Liver (tissue), 3 donors: ENCODE results near the gene RAB35.

Experiments
- HNF4A ChIP-seq, 2 donors: conservative IDR thresholded peaks; 2 replicates each; pipeline ENCODE4 v1.6.1; 2016; ENCODE audit warnings: antibody characterized with exemption in 2 of 2, mild to moderate bottlenecking in 2 of 2
- HNF4G ChIP-seq: IDR thresholded peaks from 2 replicates; pipeline ENCODE4 v1.6.1; 2016; ENCODE audit warnings: antibody characterized with exemption
- TAF1 ChIP-seq: conservative IDR thresholded peaks from 2 replicates; pipeline ENCODE4 v1.6.1; 2016; ENCODE audit warnings: antibody characterized with exemption, mild to moderate bottlenecking
- YY1 ChIP-seq: IDR thresholded peaks from 2 replicates; pipeline ENCODE4 v1.6.1; 2016; ENCODE audit warnings: antibody characterized with exemption, mild to moderate bottlenecking
- TF ChIP-seq, protein P1 (sequence below): fragments of 150-350 bp; IDR thresholded peaks from 2 replicates; pipeline ENCODE4 v1.5.1; 2017; ENCODE audit warnings: improper control_type of control experiment, low read depth, low read length; ENCODE audit not compliant: missing input control
- TF ChIP-seq, protein P2 (sequence below): IDR thresholded peaks from 2 replicates; pipeline ENCODE4 v1.6.1; 2016; ENCODE audit warnings: antibody characterized with exemption, mild to moderate bottlenecking
- TF ChIP-seq, protein P3 (sequence below): IDR thresholded peaks from 2 replicates; pipeline ENCODE4 v1.6.1; 2016; ENCODE audit warnings: antibody characterized with exemption
- donor health status: healthy.
- donor health status: healthy.

DNA sequence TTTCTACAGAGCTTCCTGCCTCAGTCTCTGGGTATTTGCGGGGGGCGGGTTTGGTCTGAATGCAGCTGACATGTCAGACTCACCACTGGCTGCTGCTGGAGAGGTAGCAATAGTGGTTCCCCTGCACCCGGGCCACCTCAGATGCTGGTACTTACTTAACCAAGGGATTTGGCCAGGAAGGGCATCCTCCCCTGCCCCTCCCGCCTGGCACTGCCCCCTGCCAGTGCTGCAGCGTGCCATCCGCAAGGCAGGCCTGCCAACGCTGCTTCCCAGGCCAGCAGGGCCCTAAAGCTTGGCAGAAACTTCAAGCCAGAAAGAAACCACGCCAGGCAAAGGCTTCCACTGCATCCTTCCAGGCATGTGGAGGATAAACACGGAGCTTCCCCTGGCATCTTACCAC, 22.1 kb downstream of the RAB35 start:
- no peak for TF ChIP-seq TAF1
- TF ChIP-seq, protein P1, sequence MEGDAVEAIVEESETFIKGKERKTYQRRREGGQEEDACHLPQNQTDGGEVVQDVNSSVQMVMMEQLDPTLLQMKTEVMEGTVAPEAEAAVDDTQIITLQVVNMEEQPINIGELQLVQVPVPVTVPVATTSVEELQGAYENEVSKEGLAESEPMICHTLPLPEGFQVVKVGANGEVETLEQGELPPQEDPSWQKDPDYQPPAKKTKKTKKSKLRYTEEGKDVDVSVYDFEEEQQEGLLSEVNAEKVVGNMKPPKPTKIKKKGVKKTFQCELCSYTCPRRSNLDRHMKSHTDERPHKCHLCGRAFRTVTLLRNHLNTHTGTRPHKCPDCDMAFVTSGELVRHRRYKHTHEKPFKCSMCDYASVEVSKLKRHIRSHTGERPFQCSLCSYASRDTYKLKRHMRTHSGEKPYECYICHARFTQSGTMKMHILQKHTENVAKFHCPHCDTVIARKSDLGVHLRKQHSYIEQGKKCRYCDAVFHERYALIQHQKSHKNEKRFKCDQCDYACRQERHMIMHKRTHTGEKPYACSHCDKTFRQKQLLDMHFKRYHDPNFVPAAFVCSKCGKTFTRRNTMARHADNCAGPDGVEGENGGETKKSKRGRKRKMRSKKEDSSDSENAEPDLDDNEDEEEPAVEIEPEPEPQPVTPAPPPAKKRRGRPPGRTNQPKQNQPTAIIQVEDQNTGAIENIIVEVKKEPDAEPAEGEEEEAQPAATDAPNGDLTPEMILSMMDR: no peak
- TF ChIP-seq YY1: no peak
- TF ChIP-seq, protein P2, sequence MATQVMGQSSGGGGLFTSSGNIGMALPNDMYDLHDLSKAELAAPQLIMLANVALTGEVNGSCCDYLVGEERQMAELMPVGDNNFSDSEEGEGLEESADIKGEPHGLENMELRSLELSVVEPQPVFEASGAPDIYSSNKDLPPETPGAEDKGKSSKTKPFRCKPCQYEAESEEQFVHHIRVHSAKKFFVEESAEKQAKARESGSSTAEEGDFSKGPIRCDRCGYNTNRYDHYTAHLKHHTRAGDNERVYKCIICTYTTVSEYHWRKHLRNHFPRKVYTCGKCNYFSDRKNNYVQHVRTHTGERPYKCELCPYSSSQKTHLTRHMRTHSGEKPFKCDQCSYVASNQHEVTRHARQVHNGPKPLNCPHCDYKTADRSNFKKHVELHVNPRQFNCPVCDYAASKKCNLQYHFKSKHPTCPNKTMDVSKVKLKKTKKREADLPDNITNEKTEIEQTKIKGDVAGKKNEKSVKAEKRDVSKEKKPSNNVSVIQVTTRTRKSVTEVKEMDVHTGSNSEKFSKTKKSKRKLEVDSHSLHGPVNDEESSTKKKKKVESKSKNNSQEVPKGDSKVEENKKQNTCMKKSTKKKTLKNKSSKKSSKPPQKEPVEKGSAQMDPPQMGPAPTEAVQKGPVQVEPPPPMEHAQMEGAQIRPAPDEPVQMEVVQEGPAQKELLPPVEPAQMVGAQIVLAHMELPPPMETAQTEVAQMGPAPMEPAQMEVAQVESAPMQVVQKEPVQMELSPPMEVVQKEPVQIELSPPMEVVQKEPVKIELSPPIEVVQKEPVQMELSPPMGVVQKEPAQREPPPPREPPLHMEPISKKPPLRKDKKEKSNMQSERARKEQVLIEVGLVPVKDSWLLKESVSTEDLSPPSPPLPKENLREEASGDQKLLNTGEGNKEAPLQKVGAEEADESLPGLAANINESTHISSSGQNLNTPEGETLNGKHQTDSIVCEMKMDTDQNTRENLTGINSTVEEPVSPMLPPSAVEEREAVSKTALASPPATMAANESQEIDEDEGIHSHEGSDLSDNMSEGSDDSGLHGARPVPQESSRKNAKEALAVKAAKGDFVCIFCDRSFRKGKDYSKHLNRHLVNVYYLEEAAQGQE: no peak
- TF ChIP-seq HNF4G: no peak
- no peak for TF ChIP-seq HNF4A (conservative IDR thresholded peaks at IDR 0.05)
- TF ChIP-seq, protein P3, sequence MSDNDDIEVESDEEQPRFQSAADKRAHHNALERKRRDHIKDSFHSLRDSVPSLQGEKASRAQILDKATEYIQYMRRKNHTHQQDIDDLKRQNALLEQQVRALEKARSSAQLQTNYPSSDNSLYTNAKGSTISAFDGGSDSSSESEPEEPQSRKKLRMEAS: no peak
